ENCODE data around the gene SLCO2A1.

DNA sequence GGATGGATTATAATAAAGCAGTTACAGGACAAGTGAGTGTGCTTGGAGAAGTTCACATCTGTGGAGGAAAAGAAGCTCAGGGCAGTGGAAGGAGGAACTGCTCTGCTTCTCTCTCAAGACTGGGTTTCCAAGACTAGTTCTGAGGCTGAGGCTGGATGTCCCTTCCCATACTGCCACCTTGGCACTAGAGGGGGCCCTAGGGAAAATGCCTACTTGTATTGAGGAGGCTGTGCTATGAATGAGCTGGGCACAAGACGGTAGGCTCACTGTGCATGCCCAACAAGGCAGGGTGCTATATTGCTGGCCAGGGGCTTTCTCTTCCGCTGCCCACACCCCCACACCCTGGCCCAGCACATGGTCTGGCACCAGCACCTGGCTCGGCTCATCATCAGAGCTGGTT lies 65.2 kb downstream of the SLCO2A1 start:
- TF ChIP-seq POLR2A (IDR thresholded peaks at IDR 0.05) (no peak), POLR2AphosphoS5 (IDR thresholded peaks at IDR 0.05) (no peak)
- TF ChIP-seq, protein P1, sequence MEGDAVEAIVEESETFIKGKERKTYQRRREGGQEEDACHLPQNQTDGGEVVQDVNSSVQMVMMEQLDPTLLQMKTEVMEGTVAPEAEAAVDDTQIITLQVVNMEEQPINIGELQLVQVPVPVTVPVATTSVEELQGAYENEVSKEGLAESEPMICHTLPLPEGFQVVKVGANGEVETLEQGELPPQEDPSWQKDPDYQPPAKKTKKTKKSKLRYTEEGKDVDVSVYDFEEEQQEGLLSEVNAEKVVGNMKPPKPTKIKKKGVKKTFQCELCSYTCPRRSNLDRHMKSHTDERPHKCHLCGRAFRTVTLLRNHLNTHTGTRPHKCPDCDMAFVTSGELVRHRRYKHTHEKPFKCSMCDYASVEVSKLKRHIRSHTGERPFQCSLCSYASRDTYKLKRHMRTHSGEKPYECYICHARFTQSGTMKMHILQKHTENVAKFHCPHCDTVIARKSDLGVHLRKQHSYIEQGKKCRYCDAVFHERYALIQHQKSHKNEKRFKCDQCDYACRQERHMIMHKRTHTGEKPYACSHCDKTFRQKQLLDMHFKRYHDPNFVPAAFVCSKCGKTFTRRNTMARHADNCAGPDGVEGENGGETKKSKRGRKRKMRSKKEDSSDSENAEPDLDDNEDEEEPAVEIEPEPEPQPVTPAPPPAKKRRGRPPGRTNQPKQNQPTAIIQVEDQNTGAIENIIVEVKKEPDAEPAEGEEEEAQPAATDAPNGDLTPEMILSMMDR (IDR thresholded peaks at IDR 0.05), result no peak

Measured in breast epithelium (tissue), 3 donors.